T-cell (primary cell): Measurements from ENCODE around the gene LYRM4. TPM values are rescaled to one million over a fixed set of nuclear protein-coding genes. Genes with fewer than 3 reads are reported as not detected.

ENCODE experiments used
- ATAC-seq, 4 experiments: fragments of 200-7000 bp in 3 of 4; fragments of 150-1000 bp in 1 of 4; cut with Tn5 transposase; replicated peaks in 1 of 4; 1 replicate in 3 of 4; 2 replicates in 1 of 4; pipeline ENCODE4 v1.10.0; 2021; ENCODE audit warnings: moderate library complexity in 3 of 4, mild to moderate bottlenecking in 2 of 4, moderate number of reproducible peaks in 1 of 4
- CTCF ChIA-PET, 2 donors: fragments of 300-600 bp; sonication (Branson Sonifier 250); formaldehyde crosslinking; loops; one replicate each; lab custom pipeline; 2022; ENCODE audit warnings: antibody characterized with exemption in 2 of 2; lab: Charles Lee
- POLR2A ChIA-PET, 2 donors: fragments of 300-600 bp; sonication (Branson Sonifier 250); formaldehyde crosslinking; loops; one replicate each; lab custom pipeline; 2022; ENCODE audit warnings: antibody characterized with exemption in 2 of 2; lab: Charles Lee
- DNase-seq, 35 experiments: peaks; one replicate each; pipeline versions ENCODE4 v3.0.0 to v3.0.0-alpha.2; 2013 to 2023
- H3K27ac ChIP-seq: one replicate; pipeline ENCODE4 v1.5.1; 2013; ENCODE audit warnings: low read length
- H3K27me3 ChIP-seq, 2 experiments: replicated peaks in 1 of 2; 1 replicate in 1 of 2; 2 replicates in 1 of 2; pipeline versions ENCODE4 v1.6.1 to v1.7.0; 2013; ENCODE audit warnings: low read length in 1 of 2, mixed read lengths in 1 of 2; ENCODE audit not compliant: control insufficient read depth in 2 of 2, insufficient read depth in 2 of 2; ENCODE audit errors: extremely low read depth in 1 of 2
- H3K36me3 ChIP-seq, 2 donors: 1 replicate in 1 of 2; 2 replicates in 1 of 2; pipeline versions ENCODE4 v1.6.1 to v1.7.0; 2013; ENCODE audit warnings: low read length in 1 of 2; ENCODE audit not compliant: control insufficient read depth in 2 of 2, insufficient read depth in 1 of 2; ENCODE audit errors: extremely low read depth in 1 of 2
- H3K4me1 ChIP-seq, 2 experiments: 1 replicate in 1 of 2; 2 replicates in 1 of 2; pipeline versions ENCODE4 v1.6.1 to v1.7.0; 2013; ENCODE audit warnings: low read length in 2 of 2, mixed read lengths in 1 of 2; ENCODE audit not compliant: insufficient read depth in 2 of 2, control insufficient read depth in 1 of 2; ENCODE audit errors: extremely low read depth in 1 of 2
- H3K4me3 ChIP-seq, 2 donors: 1 replicate in 1 of 2; 2 replicates in 1 of 2; pipeline versions ENCODE4 v1.5.1 to v1.7.0; 2013; ENCODE audit warnings: mild to moderate bottlenecking in 2 of 2, low read length in 1 of 2, moderate library complexity in 1 of 2; ENCODE audit not compliant: control insufficient read depth in 1 of 2; ENCODE audit errors: extremely low read depth in 1 of 2
- H3K9me3 ChIP-seq: 2 replicates; pipeline ENCODE4 v1.7.0; 2013
- H3K27ac Mint-ChIP-seq, 2 donors: one replicate each; pipeline ENCODE4 v1.8.0; 2020 to 2021; ENCODE audit warnings: mild to moderate bottlenecking in 2 of 2, mixed read lengths in 2 of 2
- H3K27me3 Mint-ChIP-seq, 2 donors: one replicate each; pipeline ENCODE4 v1.8.0; 2021 to 2022; ENCODE audit warnings: mixed read lengths in 2 of 2
- H3K36me3 Mint-ChIP-seq: one replicate; pipeline ENCODE4 v1.8.0; 2021; ENCODE audit warnings: mixed read lengths
- H3K4me1 Mint-ChIP-seq, 3 donors: one replicate each; pipeline ENCODE4 v1.8.0; 2020 to 2022; ENCODE audit warnings: mixed read lengths in 3 of 3, mild to moderate bottlenecking in 1 of 3
- H3K4me3 Mint-ChIP-seq, 3 donors: one replicate each; pipeline ENCODE4 v1.8.0; 2020 to 2022; ENCODE audit warnings: mild to moderate bottlenecking in 3 of 3, mixed read lengths in 3 of 3, moderate library complexity in 3 of 3
- H3K9me3 Mint-ChIP-seq, 3 donors: one replicate each; pipeline ENCODE4 v1.8.0; 2020 to 2022; ENCODE audit warnings: mixed read lengths in 3 of 3
- WGBS: methylation state at CpG from one replicate; pipeline ENCODE4 v1.1.5; 2013; ENCODE audit warnings: missing lambda C conversion rate; ENCODE audit not compliant: insufficient coverage; 5-methylcytosine and 5-hydroxymethylcytosine counted together
- total RNA-seq, 35 experiments: library from RNA in 6 of 35; stranded (reverse) in 6 of 35; fragments of 120-200 nt in 1 of 35; gene quantifications; one replicate each; pipeline versions ENCODE4 v1.2.1 to v1.2.4 and lab custom pipeline; 2013 to 2026

Gene LYRM4
- total RNA-seq, 5 donors from 2014 or later (not counting 1 experiment from before 2014, with no cell fraction given) = 17.7 to 25.6 (median 20.4) TPM

- H3K4me3 ChIP-seq = no peak overlapping the region
- H3K27ac ChIP-seq = no peak overlapping the region
- Mint-ChIP-seq H3K36me3 (peaks cover 14% of the 10 kb centered on the region), H3K4me1 (peaks cover 0 to 14% (median 0%) of the 10 kb centered on the region in 3 donors), H3K27me3 (no peaks in the 10 kb centered on the region), H3K27ac (no peak overlapping the region), H3K4me3 (no peak overlapping the region), H3K9me3 (no peaks in the 10 kb centered on the region)
- 87% methylated on average over 3 of the region's 4 CpGs for WGBS
- DNase-seq (no peak), ATAC-seq (no peak)
- ChIA-PET CTCF (interaction anchor here in 1 of 2 donors (0.6 kb wide), 1 partner anchor 61 kb away, joined by 3 read pairs; no protein-coding TSS in a partner anchor), POLR2A (no interaction called here)
- H3K27me3 ChIP-seq = no peaks in the 10 kb centered on the region
- no peaks in the 10 kb centered on the region for H3K4me1 ChIP-seq
- no peaks in the 10 kb centered on the region for H3K9me3 ChIP-seq
- no peaks in the 10 kb centered on the region for H3K36me3 ChIP-seq
Observed at GRCh38 chr6:5204376-5204775, 56.4 kb downstream of the LYRM4 start.

GRCh38 chr6:5203546-5203945 is 57.2 kb downstream of the LYRM4 start:
- CTCF ChIA-PET = interaction anchor here in 1 of 2 donors (0.6 kb wide), 1 partner anchor 542 kb away, joined by 5 read pairs; no protein-coding TSS in a partner anchor
- Histone ChIP-seq H3K9me3 (no peaks in the 10 kb centered on the region), H3K4me3 (no peak overlapping the region), H3K27ac (no peak overlapping the region), H3K4me1 (no peaks in the 10 kb centered on the region), H3K27me3 (no peaks in the 10 kb centered on the region), H3K36me3 (no peaks in the 10 kb centered on the region)
- no peaks in the 10 kb centered on the region for H3K27me3 Mint-ChIP-seq
- H3K4me1 Mint-ChIP-seq = peaks cover 0 to 18% (median 0%) of the 10 kb centered on the region in 3 donors
- no peak overlapping the region for H3K27ac Mint-ChIP-seq
- H3K36me3 Mint-ChIP-seq = peaks cover 14% of the 10 kb centered on the region
- 96% methylated on average over 10 of the region's 10 CpGs for whole genome bisulfite sequencing
- POLR2A ChIA-PET = no interaction called here
- H3K4me3 Mint-ChIP-seq = no peak overlapping the region
- no peaks in the 10 kb centered on the region for H3K9me3 Mint-ChIP-seq
- no peak for DNase-seq
- ATAC-seq = no peak

GRCh38 chr6:5202941-5203340 is 57.8 kb downstream of the LYRM4 start:
- no peaks in the 10 kb centered on the region for H3K27me3 Mint-ChIP-seq
- Histone ChIP-seq H3K27ac (no peak overlapping the region), H3K4me3 (no peak overlapping the region), H3K9me3 (no peaks in the 10 kb centered on the region), H3K27me3 (no peaks in the 10 kb centered on the region), H3K36me3 (no peaks in the 10 kb centered on the region), H3K4me1 (no peaks in the 10 kb centered on the region)
- DNase-seq (no peak), ATAC-seq (no peak)
- no peak overlapping the region for H3K4me3 Mint-ChIP-seq
- H3K36me3 Mint-ChIP-seq = peaks cover 7% of the 10 kb centered on the region
- H3K4me1 Mint-ChIP-seq = peaks cover 0 to 13% (median 0%) of the 10 kb centered on the region in 3 donors
- 100% methylated on average over 4 of the region's 7 CpGs for WGBS
- H3K9me3 Mint-ChIP-seq = no peaks in the 10 kb centered on the region
- no peak overlapping the region for H3K27ac Mint-ChIP-seq
- ChIA-PET POLR2A (no interaction called here), CTCF (interaction anchor here in 1 of 2 donors (0.6 kb wide), 1 partner anchor 542 kb away, joined by 5 read pairs; no protein-coding TSS in a partner anchor)

GRCh38 chr6:5202206-5202605 is 58.5 kb downstream of the LYRM4 start:
- Mint-ChIP-seq H3K27me3 (no peaks in the 10 kb centered on the region), H3K9me3 (no peaks in the 10 kb centered on the region), H3K36me3 (peaks cover 3% of the 10 kb centered on the region), H3K27ac (no peak overlapping the region), H3K4me1 (peaks cover 0 to 7% (median 0%) of the 10 kb centered on the region in 3 donors), H3K4me3 (no peak overlapping the region)
- Histone ChIP-seq H3K4me1 (no peaks in the 10 kb centered on the region), H3K4me3 (no peak overlapping the region), H3K27ac (no peak overlapping the region), H3K9me3 (no peaks in the 10 kb centered on the region), H3K36me3 (no peaks in the 10 kb centered on the region), H3K27me3 (no peaks in the 10 kb centered on the region)
- POLR2A ChIA-PET = no interaction called here
- ATAC-seq (no peak), DNase-seq (no peak)
- CTCF ChIA-PET = no interaction called here

- peaks cover 9% of the 10 kb centered on the region for H3K36me3 Mint-ChIP-seq
- Histone ChIP-seq H3K9me3 (no peaks in the 10 kb centered on the region), H3K27ac (no peak overlapping the region), H3K4me1 (no peaks in the 10 kb centered on the region), H3K36me3 (no peaks in the 10 kb centered on the region), H3K27me3 (no peaks in the 10 kb centered on the region), H3K4me3 (no peak overlapping the region)
- 100% methylated on average over 4 of the region's 5 CpGs for WGBS
- no peak overlapping the region for H3K4me3 Mint-ChIP-seq
- ChIA-PET POLR2A (no interaction called here), CTCF (no interaction called here)
- no peaks in the 10 kb centered on the region for H3K27me3 Mint-ChIP-seq
- H3K27ac Mint-ChIP-seq = no peak overlapping the region
- peaks cover 0 to 4% (median 0%) of the 10 kb centered on the region in 3 donors for H3K4me1 Mint-ChIP-seq
- ATAC-seq = no peak
- H3K9me3 Mint-ChIP-seq = no peaks in the 10 kb centered on the region
- DNase-seq = no peak
Observed at GRCh38 chr6:5201271-5201670, 59.5 kb downstream of the LYRM4 start.

- H3K4me1 ChIP-seq = no peaks in the 10 kb centered on the region
- H3K27ac ChIP-seq = no peak overlapping the region
- no peaks in the 10 kb centered on the region for H3K36me3 ChIP-seq
- H3K9me3 ChIP-seq = no peaks in the 10 kb centered on the region
- DNase-seq (no peak), ATAC-seq (no peak)
- POLR2A ChIA-PET = interaction anchor here in 1 of 2 donors (0.7 kb wide), 1 partner anchor 38 kb away, joined by 3 read pairs; no protein-coding TSS in a partner anchor
- CTCF ChIA-PET = interaction anchor here in 1 of 2 donors (0.6 kb wide), 1 partner anchor 12 kb away, joined by 3 read pairs; no protein-coding TSS in a partner anchor
- no peaks in the 10 kb centered on the region for H3K27me3 ChIP-seq
- peaks cover 15% of the 10 kb centered on the region for H3K36me3 Mint-ChIP-seq
- H3K9me3 Mint-ChIP-seq = no peaks in the 10 kb centered on the region
- no peak overlapping the region for H3K27ac Mint-ChIP-seq
- no peaks in the 10 kb centered on the region for H3K27me3 Mint-ChIP-seq
- H3K4me1 Mint-ChIP-seq = peaks cover 0 to 9% (median 0%) of the 10 kb centered on the region in 3 donors
- H3K4me3 Mint-ChIP-seq = no peak overlapping the region
- H3K4me3 ChIP-seq = no peak overlapping the region
Observed at GRCh38 chr6:5199702-5200101, 61.0 kb downstream of the LYRM4 start.
